NAMALWA (cell line): ENCODE data around the gene PARD3B.

Source experiments
- DNase-seq: peaks from one replicate; pipeline ENCODE4 v3.0.0-alpha.2; 2015; ENCODE audit warnings: low spot score

The PARD3B gene

DNA sequence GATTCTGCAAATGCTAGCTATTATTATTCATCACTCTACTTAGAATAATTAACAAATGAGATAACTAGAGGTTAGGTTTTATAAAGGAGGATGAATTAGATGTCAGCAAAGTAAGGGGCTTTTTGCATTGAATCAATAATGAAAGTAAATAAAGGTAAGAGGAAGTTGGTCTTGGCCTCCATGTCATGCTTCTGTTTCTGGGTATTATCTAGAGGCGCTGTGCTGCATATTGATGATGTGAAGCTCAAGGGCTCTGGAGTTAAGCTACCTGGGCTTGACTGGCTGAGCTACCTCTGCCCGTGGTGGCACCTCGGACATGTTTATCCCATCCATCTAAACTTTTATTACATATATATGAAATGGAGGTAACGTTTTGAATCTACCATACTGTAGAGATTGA lies 350.9 kb downstream of the PARD3B start:
- no peak for DNase-seq

DNA sequence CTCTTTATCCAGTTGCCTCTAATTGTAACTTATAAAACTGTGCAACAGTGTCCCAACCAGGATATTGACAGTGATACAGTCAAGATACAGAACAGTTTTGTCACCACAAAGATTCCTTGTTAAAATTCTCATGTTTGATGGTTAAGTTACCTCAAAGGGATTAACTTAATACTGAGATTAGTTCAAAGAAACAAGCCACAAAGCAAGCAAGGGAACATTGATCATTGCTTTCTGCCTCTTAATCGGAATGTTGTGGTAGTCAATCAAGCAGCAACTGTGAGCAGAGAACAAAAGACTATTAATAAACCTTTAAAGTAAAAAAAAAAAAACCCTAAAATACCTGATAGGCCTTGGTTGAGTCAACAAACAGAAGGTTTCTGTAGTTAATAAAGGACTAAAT lies 352.3 kb downstream of the PARD3B start:
- no peak for DNase-seq

- DNase-seq = no peak
Observed at GRCh38 chr2:204898928-204899640, 353.8 kb downstream of the PARD3B start.

DNA sequence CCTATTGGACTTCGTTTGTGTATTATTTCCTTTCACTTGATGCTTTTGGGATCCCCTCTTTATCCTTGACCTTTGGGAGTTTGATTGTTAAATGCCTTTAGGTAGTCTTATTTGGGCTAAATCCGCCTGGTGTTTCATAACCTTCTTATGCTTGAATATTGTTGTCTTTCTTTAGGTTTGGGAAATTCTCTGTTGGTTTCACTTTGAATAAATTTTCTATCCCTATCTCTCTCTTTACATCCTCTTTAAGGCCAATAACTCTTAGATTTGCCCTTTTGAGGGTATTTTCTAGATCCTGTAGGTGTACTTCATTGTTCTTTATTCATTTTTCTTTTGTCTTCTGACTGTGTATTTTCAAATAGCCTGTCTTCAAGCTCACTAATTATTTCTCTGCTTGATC lies 354.7 kb downstream of the PARD3B start:
- no peak for DNase-seq

GRCh38 chr2:204900487-204900886 lies 355.2 kb downstream of the PARD3B start:
- no peak for DNase-seq

DNA sequence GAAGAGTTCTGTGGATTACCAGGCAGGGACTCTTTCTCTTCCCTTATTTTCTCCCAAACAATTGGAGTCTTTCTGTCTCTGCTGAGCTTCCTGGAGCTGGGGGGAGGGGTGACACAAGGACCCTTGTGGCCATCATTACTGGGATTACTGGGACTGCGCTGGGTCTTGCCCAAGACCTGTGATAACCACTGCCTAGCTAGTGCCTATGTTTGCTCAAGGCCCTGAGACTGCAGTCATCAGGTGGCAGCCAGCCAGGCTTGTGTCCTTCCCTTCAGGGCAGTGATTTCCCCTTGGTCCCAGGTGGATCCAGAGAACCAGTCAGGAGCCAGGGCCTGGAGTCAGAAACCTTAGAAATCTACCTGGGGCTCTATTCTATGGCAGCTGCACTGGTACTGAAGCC lies 355.6 kb downstream of the PARD3B start:
- no peak for DNase-seq

DNA sequence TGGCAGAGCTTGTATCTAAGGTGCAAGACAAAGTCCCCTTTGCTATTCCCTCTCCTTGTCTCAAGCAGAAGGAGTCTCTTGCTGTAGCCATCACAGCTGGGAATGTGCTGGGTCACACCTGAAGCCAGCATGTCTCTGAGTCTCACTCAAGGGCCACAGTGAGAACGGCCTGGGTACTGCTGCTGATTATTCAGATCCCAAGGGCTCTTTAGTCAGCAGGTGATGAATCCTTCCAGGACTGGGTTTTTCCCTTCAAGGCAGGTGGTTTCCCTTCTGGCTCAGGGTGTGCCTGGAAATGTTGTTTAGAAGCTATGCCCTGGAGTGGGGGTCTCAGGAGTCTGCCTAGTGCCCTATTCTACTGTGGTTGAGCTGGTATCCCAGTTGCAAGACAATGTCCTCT lies 356.3 kb downstream of the PARD3B start:
- DNase-seq = no peak

DNA sequence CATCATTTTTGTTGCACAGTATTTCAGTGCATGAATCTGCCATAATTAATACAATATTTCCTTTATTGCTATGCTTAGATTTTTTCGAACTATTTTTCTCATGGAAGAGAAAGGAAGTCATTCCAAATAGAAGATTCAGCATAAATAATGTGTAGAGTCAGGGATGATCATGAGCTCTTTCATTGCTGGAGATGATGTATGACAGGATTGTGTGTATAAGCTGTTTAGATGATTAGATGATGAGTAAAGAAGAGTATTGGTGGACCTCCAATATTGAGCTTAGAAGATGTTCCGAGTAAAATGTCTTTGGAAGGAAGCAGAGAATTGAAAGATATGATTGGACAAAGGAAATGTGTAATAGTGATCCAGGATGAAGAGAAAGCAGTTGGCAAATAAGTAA lies 364.5 kb downstream of the PARD3B start:
- no peak for DNase-seq

- DNase-seq = no peak
Observed at GRCh38 chr2:204913312-204913711, 368.0 kb downstream of the PARD3B start.

DNA sequence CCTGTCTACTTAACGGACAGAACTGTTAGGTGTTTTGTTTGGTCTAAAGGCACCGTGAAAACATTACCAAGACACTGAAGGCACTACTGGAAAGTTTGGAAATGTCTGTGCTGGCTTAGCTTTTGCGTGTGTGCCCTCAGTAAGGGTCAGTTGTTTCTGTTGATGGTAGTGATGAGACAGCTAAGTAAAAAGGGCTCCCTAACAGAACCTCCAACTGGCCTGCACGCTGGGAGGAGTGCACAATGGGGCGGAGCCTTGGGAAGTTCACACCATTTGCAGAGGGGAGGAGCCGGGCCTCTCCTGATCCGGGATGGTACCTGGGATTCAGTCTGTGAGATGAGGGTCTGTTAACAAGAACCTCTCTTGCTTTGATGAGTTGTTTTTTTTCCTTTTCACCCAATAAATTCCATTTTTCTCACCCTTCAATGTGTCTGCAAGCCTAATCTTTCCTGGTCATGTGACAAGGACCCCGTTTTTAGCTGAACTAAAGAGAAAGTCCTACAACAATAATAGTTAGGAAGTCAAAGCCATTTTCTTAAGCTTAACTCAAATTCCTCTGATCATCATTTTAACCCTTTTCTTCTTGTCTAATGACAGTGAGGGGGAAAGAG lies 368.7 kb downstream of the PARD3B start:
- no peak for DNase-seq

DNA sequence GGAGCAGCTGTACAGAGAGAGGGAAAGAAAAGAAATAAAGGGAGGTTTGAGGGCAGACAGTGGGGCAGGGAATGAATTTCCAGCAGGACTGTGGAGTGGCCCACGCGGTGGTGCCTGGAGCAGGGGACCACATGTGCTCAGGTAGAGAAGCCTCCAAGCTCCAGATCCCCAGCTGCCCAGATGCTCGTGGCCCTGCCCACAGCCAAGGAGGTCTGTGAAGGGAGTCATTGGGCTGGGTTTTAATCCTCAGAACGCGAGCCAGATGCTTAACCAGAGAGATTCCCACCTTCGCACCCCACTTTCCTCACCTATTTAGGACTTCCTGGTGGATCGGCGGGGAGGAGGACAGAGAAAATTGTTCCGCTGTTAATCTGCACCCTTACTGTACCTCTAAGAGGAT lies 369.4 kb downstream of the PARD3B start:
- DNase-seq = no peak

DNA sequence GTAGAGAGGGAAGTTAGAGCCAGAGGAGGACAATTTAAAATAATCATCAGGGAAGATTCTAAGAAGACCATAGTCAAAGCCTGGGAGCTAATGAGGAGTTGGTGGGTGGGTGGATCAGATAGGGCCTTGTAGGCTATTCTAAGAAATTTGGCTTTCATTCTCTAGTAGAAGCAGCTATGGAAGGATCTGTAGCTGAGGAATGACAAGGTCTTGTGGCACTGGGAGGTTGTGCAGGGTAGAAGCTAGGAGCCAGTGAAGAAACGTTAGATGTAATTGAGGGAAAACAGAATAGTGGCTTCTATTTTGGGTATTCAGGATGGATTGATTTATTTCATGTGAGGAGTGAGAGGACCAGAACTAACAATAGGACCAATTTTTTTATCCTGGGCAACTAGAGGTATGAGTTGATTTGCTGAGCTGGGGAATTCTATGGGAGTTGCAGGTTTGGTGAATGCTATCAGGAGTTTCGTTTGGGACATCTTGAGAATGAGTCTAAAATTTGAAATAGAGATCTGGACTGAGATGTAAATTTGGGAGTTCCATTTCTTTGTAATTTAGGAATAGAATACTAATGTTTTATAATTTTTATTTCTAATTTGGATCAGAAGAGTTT lies 371.9 kb downstream of the PARD3B start:
- DNase-seq = no peak

- DNase-seq = no peak
Observed at GRCh38 chr2:204920776-204921175, 375.5 kb downstream of the PARD3B start.

- no peak for DNase-seq
Observed at GRCh38 chr2:204923957-204924356, 378.7 kb downstream of the PARD3B start.

- DNase-seq = no peak
Observed at GRCh38 chr2:204931562-204931961, 386.3 kb downstream of the PARD3B start.

GRCh38 chr2:204933735-204934374 lies 388.6 kb downstream of the PARD3B start:
- DNase-seq = no peak

GRCh38 chr2:204944927-204945326 lies 399.7 kb downstream of the PARD3B start:
- DNase-seq = no peak

GRCh38 chr2:204945376-204945775 lies 400.1 kb downstream of the PARD3B start:
- DNase-seq = no peak

GRCh38 chr2:204946892-204947291 lies 401.6 kb downstream of the PARD3B start:
- no peak for DNase-seq

GRCh38 chr2:204947405-204947804 lies 402.1 kb downstream of the PARD3B start:
- DNase-seq = no peak

DNA sequence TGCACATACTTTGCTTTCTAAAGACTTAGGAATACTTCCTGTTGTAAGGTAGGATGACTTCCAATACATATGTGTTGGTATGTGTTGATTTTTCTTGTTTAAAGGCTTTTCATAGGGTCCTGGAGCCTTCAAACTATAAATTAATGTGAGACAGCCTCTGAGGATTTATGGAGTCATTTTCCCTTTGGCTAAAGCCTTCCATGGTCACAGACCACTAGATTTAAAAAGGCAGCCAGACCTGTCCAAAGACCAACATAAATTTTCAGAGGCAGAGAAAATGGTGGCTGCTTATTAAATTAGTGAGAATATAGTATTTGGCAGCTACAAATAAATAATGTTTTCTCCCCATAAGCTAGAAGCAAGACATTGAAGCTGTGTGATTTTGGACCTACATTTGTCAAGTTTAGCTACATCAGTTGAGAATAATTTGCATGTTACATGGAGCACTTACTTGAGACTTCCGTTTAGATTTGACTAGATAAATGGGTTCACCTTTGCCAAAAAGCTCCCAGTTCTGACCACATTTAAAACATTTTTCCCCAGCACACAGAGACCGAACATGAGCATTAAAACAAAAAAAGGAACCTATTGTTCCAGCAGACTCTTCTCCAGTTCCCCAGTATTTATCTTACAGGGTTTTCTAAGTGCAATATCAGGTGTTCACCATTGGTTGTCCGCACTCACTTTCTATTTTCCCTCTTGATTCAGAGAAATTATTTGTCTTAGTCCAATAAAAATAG lies 402.9 kb downstream of the PARD3B start:
- no peak for DNase-seq

GRCh38 chr2:204948822-204949221 lies 403.5 kb downstream of the PARD3B start:
- DNase-seq = no peak
